ENCODE results near the gene KRTAP4-5. TPM values are rescaled to one million over a fixed set of nuclear protein-coding genes. Genes with fewer than 3 reads are reported as not detected.

The KRTAP4-5 gene
- polyA plus RNA-seq, 1 donor (not counting 4 experiments of a cell fraction or from before 2014, with no cell fraction given), result not detected

GRCh38 chr17:41167561-41167960 is 17.9 kb upstream of the KRTAP4-5 start:
- no peaks in the 10 kb centered on the region for H3K9me1 ChIP-seq (ENCODE audit: control insufficient read depth, extremely low read depth, insufficient read depth, low read length)
- H3K27me3 ChIP-seq (ENCODE audit: control insufficient read depth, extremely low read depth, insufficient read depth, low read length), result no peaks in the 10 kb centered on the region
- no peaks in the 10 kb centered on the region for H4K20me1 ChIP-seq (ENCODE audit: control insufficient read depth, extremely low read depth, insufficient read depth, low read length)
- no peaks in the 10 kb centered on the region for H3K9me3 ChIP-seq (ENCODE audit: control insufficient read depth, low read depth, low read length)
- no peaks in the 10 kb centered on the region for H3K79me2 ChIP-seq (ENCODE audit: control insufficient read depth, insufficient read depth, low read length)
- H2AFZ ChIP-seq (ENCODE audit: control insufficient read depth, low read length), result no peak overlapping the region
- FAIRE-seq (no peak), DNase-seq (ENCODE audit: low read depth, low spot score) (no peak)
- H3K4me2 ChIP-seq (ENCODE audit: control insufficient read depth, extremely low read depth, insufficient read depth, low read depth, low read length), result no peak overlapping the region
- no peak overlapping the region for H3K9ac ChIP-seq (ENCODE audit: control insufficient read depth, extremely low read depth, insufficient read depth, low read length)
- dilution Hi-C loops (cut with MboI; ENCODE audit: extremely low pct_ligation_motif_present, low sequenced_read_pairs), result no loop called here
- H3K27ac ChIP-seq (ENCODE audit: control insufficient read depth, insufficient read depth, low read length), result no peak overlapping the region
- H3K36me3 ChIP-seq (ENCODE audit: control insufficient read depth in 2 of 2, extremely low read depth in 1 of 2, insufficient read depth in 2 of 2, low read length in 2 of 2), result no peaks in the 10 kb centered on the region
- H3K4me3 ChIP-seq (ENCODE audit: control insufficient read depth in 2 of 3, extremely low read depth in 1 of 3, insufficient read depth in 2 of 3, low read depth in 1 of 3, low read length in 3 of 3), result no peak overlapping the region
- no peaks in the 10 kb centered on the region for H3K4me1 ChIP-seq (ENCODE audit: control insufficient read depth, extremely low read depth, insufficient read depth, low read length)
- no peak for TF ChIP-seq EZH2 (IDR thresholded peaks at IDR 0.05; ENCODE audit: low read length)
- no peak for TF ChIP-seq CTCF (optimal IDR thresholded peaks at IDR 0.05 in 1 of 3, IDR thresholded peaks at IDR 0.05 in 1 of 3, conservative IDR thresholded peaks at IDR 0.05 in 1 of 3; ENCODE audit: extremely low read depth in 1 of 3, insufficient read depth in 2 of 3, low read length in 3 of 3)

GRCh38 chr17:41163828-41164227 is 14.2 kb upstream of the KRTAP4-5 start:
- no peak for DNase-seq (ENCODE audit: low read depth, low spot score)
- H3K4me2 ChIP-seq (ENCODE audit: control insufficient read depth, extremely low read depth, insufficient read depth, low read depth, low read length), result no peak overlapping the region
- no peaks in the 10 kb centered on the region for H3K36me3 ChIP-seq (ENCODE audit: control insufficient read depth in 2 of 2, extremely low read depth in 1 of 2, insufficient read depth in 2 of 2, low read length in 2 of 2)
- no peaks in the 10 kb centered on the region for H3K9me1 ChIP-seq (ENCODE audit: control insufficient read depth, extremely low read depth, insufficient read depth, low read length)
- H3K9me3 ChIP-seq (ENCODE audit: control insufficient read depth, low read depth, low read length), result no peaks in the 10 kb centered on the region
- H3K79me2 ChIP-seq (ENCODE audit: control insufficient read depth, insufficient read depth, low read length), result no peaks in the 10 kb centered on the region
- no peak for FAIRE-seq
- no peaks in the 10 kb centered on the region for H3K27me3 ChIP-seq (ENCODE audit: control insufficient read depth, extremely low read depth, insufficient read depth, low read length)
- TF ChIP-seq EZH2 (IDR thresholded peaks at IDR 0.05; ENCODE audit: low read length) (no peak), CTCF (optimal IDR thresholded peaks at IDR 0.05 in 1 of 3, IDR thresholded peaks at IDR 0.05 in 1 of 3, conservative IDR thresholded peaks at IDR 0.05 in 1 of 3; ENCODE audit: extremely low read depth in 1 of 3, insufficient read depth in 2 of 3, low read length in 3 of 3) (no peak)
- H4K20me1 ChIP-seq (ENCODE audit: control insufficient read depth, extremely low read depth, insufficient read depth, low read length), result no peaks in the 10 kb centered on the region
- no peak overlapping the region for H2AFZ ChIP-seq (ENCODE audit: control insufficient read depth, low read length)
- H3K4me3 ChIP-seq (ENCODE audit: control insufficient read depth in 2 of 3, extremely low read depth in 1 of 3, insufficient read depth in 2 of 3, low read depth in 1 of 3, low read length in 3 of 3), result no peak overlapping the region
- H3K9ac ChIP-seq (ENCODE audit: control insufficient read depth, extremely low read depth, insufficient read depth, low read length), result no peak overlapping the region
- dilution Hi-C loops (cut with MboI; ENCODE audit: extremely low pct_ligation_motif_present, low sequenced_read_pairs), result no loop called here
- no peak overlapping the region for H3K27ac ChIP-seq (ENCODE audit: control insufficient read depth, insufficient read depth, low read length)
- no peaks in the 10 kb centered on the region for H3K4me1 ChIP-seq (ENCODE audit: control insufficient read depth, extremely low read depth, insufficient read depth, low read length)
